Measurements from ENCODE around the gene SMG9. TPM values are rescaled to one million over a fixed set of nuclear protein-coding genes. Genes with fewer than 3 reads are reported as not detected.

SMG9 gene
- total and polyA plus RNA-seq, 2 of the 4 experiments (the other 2 are of a cell fraction), result 4.8 to 24.3 TPM

DNA sequence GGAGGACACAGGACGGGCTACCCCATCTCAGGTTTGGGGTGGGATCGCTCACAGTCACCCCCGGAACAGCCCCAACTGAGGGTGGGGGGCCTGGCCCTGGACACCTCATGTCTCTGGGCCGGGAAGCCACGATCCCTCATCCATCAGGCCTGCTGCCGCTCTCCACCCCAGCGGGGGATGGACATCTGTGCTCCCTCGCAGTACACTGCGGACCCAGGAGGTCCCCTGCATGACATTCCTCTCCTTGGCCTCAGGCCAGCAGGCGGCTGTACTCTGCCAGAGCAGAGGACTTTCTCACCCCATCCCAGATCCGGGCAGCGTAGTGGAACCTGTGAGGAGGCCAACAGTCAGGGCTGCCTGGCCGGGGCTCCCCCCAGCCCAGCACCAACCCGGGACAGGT, 23.4 kb downstream of the SMG9 start:
- no TSS peak for BruUV-seq (replicated peaks)
- Histone ChIP-seq H4K20me1 (ENCODE audit: insufficient read depth, low read length) (peaks cover 2% of the 10 kb centered on the region; the same call in 1 of the 2 replicates), H3K79me1 (ENCODE audit: low read depth in 1 of 2, low read length in 2 of 2) (0 out of 4 replicates have a peak, but pooled peaks cover 0 to 7% of the 10 kb centered on the region in 2 experiments), H3K27me3 (ENCODE audit: control insufficient read depth, insufficient read depth, low read length) (no peaks in the 10 kb centered on the region), H3K36me3 (ENCODE audit: control insufficient read depth, insufficient read depth, low read length) (peaks cover 50% of the 10 kb centered on the region), H2AK9ac (replicated peaks; ENCODE audit: low read depth, low read length, poor library complexity) (no peak overlapping the region), H3K14ac (replicated peaks; ENCODE audit: low read depth, low read length) (no peak overlapping the region), H3K4me2 (ENCODE audit: low read depth, low read length) (no peak overlapping the region), H3K9ac (ENCODE audit: low read depth, low read length) (no peak overlapping the region), H3K56ac (ENCODE audit: extremely low read depth, insufficient read depth, low read length) (no peak overlapping the region), H2BK5ac (ENCODE audit: low read depth, low read length, poor library complexity, severe bottlenecking) (no peak overlapping the region), H3K9me1 (ENCODE audit: insufficient read depth, low read length) (peaks cover 16% of the 10 kb centered on the region; the same call in 1 of the 2 replicates), H4K91ac (ENCODE audit: insufficient read depth, low read depth, low read length) (no peak overlapping the region), H4K8ac (ENCODE audit: low read depth in 2 of 2, low read length in 2 of 2) (no peak overlapping the region), H4K5ac (ENCODE audit: low read depth, low read length) (no peak overlapping the region), H3K4me3 (ENCODE audit: insufficient read depth, low read depth, low read length) (no peak overlapping the region), H3K4ac (ENCODE audit: low read depth, low read length) (no peak overlapping the region), H3K27ac (ENCODE audit: insufficient read depth, low read length) (no peak overlapping the region), H2AK5ac (ENCODE audit: low read depth, low read length) (no peak overlapping the region), H3K9me3 (ENCODE audit: control insufficient read depth, insufficient read depth, low read length) (no peaks in the 10 kb centered on the region), H2BK120ac (ENCODE audit: low read depth, low read length) (no peak overlapping the region), H3K18ac (ENCODE audit: low read depth, low read length) (no peak overlapping the region), H2BK20ac (ENCODE audit: low read depth, low read length) (no peak overlapping the region), H3K23ac (ENCODE audit: low read depth, low read length) (no peak overlapping the region), H2BK15ac (ENCODE audit: low read depth, low read length) (no peak overlapping the region), H3K4me1 (ENCODE audit: control insufficient read depth, insufficient read depth, low read length) (peaks cover 6% of the 10 kb centered on the region; the same call in 1 of the 2 replicates), H2AFZ (replicated peaks; ENCODE audit: low read length, poor library complexity) (no peak overlapping the region)
- no peak for ATAC-seq (ENCODE audit: low read depth)
- no peak for DNase-seq
- intact Hi-C loops (cut with micrococcal nuclease), result no loop called here
- dilution Hi-C loops (cut with HindIII; ENCODE audit: low sequenced_read_pairs, unreplicated experiment), result no loop called here
- ChIA-PET POLR2A (ENCODE audit: unreplicated experiment) (no interaction called here), CTCF (no interaction called here)
- TF ChIP-seq, protein P1, sequence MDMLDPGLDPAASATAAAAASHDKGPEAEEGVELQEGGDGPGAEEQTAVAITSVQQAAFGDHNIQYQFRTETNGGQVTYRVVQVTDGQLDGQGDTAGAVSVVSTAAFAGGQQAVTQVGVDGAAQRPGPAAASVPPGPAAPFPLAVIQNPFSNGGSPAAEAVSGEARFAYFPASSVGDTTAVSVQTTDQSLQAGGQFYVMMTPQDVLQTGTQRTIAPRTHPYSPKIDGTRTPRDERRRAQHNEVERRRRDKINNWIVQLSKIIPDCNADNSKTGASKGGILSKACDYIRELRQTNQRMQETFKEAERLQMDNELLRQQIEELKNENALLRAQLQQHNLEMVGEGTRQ (IDR thresholded peaks at IDR 0.05; ENCODE audit: low read depth, low read length), result no peak
- no peak for TF ChIP-seq CTCF (conservative IDR thresholded peaks at IDR 0.05; ENCODE audit: low read depth, low read length)
- no peak for TF ChIP-seq MAZ (IDR thresholded peaks at IDR 0.05; ENCODE audit: borderline replicate concordance, low read depth, low read length)
- TF ChIP-seq RAD21 (IDR thresholded peaks at IDR 0.05; ENCODE audit: low read length), result no peak
- no peak for TF ChIP-seq MXI1 (IDR thresholded peaks at IDR 0.05; ENCODE audit: borderline replicate concordance, low read depth, low read length)
- TF ChIP-seq CHD1 (IDR thresholded peaks at IDR 0.05; ENCODE audit: low read depth, low read length), result no peak
- in situ Hi-C loops (cut with MboI; ENCODE audit: low sequenced_read_pairs), result no loop called here
- 80% methylated on average over 1 of the region's 14 CpGs; no CpG with 5 or more reads in 1 of the 2 experiments for WGBS, 2 experiments (ENCODE audit: extremely low coverage in 2 of 2, insufficient read length in 1 of 2)
